Left lung (tissue), 10 donors: Measurements from ENCODE around the gene COL4A2. TPM values are rescaled to one million over a fixed set of nuclear protein-coding genes. Genes with fewer than 3 reads are reported as not detected.
A peak's percentile ranks its signal among the peaks of the same experiment; 100 is the strongest.

Source experiments
- ATAC-seq: fragments of 200-7000 bp; cut with Tn5 transposase; one replicate; pipeline ENCODE4 v1.9.1; 2020; ENCODE audit warnings: moderate library complexity
- DNase-seq, 4 donors: peaks; one replicate each; pipeline ENCODE4 v3.0.0-alpha.2; 2013 to 2020
- H3K27ac ChIP-seq, 2 donors: fragments of 200-600 bp; sonication (generic) in 1 of 2; one replicate each; pipeline versions ENCODE4 v1.5.0 to v1.8.0; 2020 to 2021
- H3K27me3 ChIP-seq, 2 donors: fragments of 200-600 bp; sonication (generic) in 1 of 2; one replicate each; pipeline versions ENCODE4 v1.5.0 to v1.8.0; 2020 to 2021
- H3K36me3 ChIP-seq, 2 donors: fragments of 200-600 bp; sonication (generic) in 1 of 2; one replicate each; pipeline versions ENCODE4 v1.5.0 to v1.8.0; 2020 to 2021
- H3K4me1 ChIP-seq, 2 donors: fragments of 200-600 bp; one replicate each; pipeline ENCODE4 v1.8.0; 2021
- H3K4me3 ChIP-seq, 2 donors: fragments of 200-600 bp; sonication (generic) in 1 of 2; one replicate each; pipeline versions ENCODE4 v1.5.0 to v1.8.0; 2020 to 2021; ENCODE audit warnings: mild to moderate bottlenecking in 1 of 2
- H3K9me3 ChIP-seq, 2 donors: fragments of 200-600 bp; sonication (generic) in 1 of 2; one replicate each; pipeline versions ENCODE4 v1.5.0 to v1.8.0; 2020 to 2021
- intact Hi-C, 2 donors: fragments of 100-400 bp; cut with DNase I; formaldehyde crosslinking; loops; one replicate each; pipeline versions ENCODE4 v1.11.2 to v1.14.2; 2022
- polyA plus RNA-seq, 6 donors: library from polyadenylated mRNA; unstranded; fragments of 120-200 nt; gene quantifications; one replicate each; pipeline ENCODE4 v1.2.1, GENCODE V29; 2013; ENCODE audit not compliant: insufficient read length in 6 of 6
- total RNA-seq, 2 donors: library from RNA; stranded (reverse); fragmentation: NEBNext Ultra II Directional; extraction: Animal tissue kit (Norgen Biotek cat#: 25700); gene quantifications; one replicate each; pipeline ENCODE4 v1.2.1, GENCODE V29; 2021
- TF ChIP-seq, protein P1 (sequence below), 2 donors: fragments of 200-600 bp; sonication (generic) in 1 of 2; IDR thresholded peaks; one replicate each; pipeline versions ENCODE4 v1.5.0 to v1.8.0; 2021; ENCODE audit warnings: antibody characterized with exemption in 2 of 2
- donor health status: DM: no; HTN: yes; CAD: no.
- donor health status: DM: no; HTN: no; CAD: no.

Gene COL4A2
- total and polyA plus RNA-seq, 8 donors, result 307 to 638 (median 395) TPM

DNA sequence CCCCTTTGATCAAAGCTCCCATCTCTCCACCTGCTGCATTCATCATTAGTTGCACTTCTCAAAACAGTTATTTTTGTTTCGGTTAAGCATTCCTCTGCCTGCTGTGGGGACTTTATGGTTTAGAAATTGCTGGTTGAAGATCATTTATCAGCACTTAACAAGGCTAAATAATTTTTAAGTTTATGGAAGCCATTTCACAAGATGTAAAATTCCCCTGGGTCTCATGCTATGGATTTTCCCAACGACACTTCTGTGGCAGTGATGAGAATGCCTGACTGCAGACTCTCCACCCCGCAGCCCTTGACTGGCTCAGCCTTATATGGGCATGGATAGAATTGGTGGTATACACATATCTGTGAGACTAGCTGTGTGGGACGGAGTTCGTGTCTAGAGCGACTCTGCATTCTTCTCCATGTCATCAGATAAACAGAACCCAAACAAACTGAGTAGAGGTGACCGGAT, 52.8 kb downstream of the COL4A2 start:
- Histone ChIP-seq H3K4me3 (no peak overlapping the region), H3K27ac (no peak overlapping the region), H3K27me3 (no peaks in the 10 kb centered on the region), H3K4me1 (peaks cover 0 to 12% of the 10 kb centered on the region in 2 donors), H3K9me3 (no peaks in the 10 kb centered on the region), H3K36me3 (peaks cover 0 to 8% of the 10 kb centered on the region in 2 donors)
- intact Hi-C loops, result no loop called here
- ATAC-seq, result no peak
- DNase-seq, result peak in 1 of 4 donors; percentile 52
- TF ChIP-seq, protein P1, sequence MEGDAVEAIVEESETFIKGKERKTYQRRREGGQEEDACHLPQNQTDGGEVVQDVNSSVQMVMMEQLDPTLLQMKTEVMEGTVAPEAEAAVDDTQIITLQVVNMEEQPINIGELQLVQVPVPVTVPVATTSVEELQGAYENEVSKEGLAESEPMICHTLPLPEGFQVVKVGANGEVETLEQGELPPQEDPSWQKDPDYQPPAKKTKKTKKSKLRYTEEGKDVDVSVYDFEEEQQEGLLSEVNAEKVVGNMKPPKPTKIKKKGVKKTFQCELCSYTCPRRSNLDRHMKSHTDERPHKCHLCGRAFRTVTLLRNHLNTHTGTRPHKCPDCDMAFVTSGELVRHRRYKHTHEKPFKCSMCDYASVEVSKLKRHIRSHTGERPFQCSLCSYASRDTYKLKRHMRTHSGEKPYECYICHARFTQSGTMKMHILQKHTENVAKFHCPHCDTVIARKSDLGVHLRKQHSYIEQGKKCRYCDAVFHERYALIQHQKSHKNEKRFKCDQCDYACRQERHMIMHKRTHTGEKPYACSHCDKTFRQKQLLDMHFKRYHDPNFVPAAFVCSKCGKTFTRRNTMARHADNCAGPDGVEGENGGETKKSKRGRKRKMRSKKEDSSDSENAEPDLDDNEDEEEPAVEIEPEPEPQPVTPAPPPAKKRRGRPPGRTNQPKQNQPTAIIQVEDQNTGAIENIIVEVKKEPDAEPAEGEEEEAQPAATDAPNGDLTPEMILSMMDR (IDR thresholded peaks at IDR 0.05), result no peak

DNA sequence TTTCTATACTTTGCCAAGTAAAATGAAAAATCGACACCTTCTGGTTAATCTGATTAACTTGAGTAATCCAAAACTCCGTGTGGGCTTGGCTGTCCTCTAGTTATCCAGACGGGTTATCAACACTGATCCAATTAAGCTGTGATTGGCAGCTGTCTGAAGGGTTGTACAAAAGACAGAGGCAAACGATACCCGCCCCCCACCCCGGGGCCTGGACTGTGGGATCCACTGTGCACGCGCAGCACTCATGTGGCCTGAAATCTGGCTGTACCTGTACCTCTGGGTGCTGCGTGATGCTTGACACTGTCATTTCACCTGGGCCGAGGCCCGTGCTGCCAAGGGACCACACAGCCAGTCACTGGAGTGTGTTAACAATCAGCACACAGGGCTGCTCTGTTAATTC, 53.5 kb downstream of the COL4A2 start:
- H3K36me3 ChIP-seq, result peaks cover 0 to 8% of the 10 kb centered on the region in 2 donors
- H3K9me3 ChIP-seq, result no peaks in the 10 kb centered on the region
- DNase-seq, result no peak
- TF ChIP-seq, protein P1 (IDR thresholded peaks at IDR 0.05), result no peak
- H3K4me3 ChIP-seq, result no peak overlapping the region
- intact Hi-C loops, result no loop called here
- peaks cover 0 to 12% of the 10 kb centered on the region in 2 donors for H3K4me1 ChIP-seq
- ATAC-seq, result no peak
- peak overlapping the region in 1 of 2 donors; percentile 15 for H3K27ac ChIP-seq
- H3K27me3 ChIP-seq, result no peaks in the 10 kb centered on the region

DNA sequence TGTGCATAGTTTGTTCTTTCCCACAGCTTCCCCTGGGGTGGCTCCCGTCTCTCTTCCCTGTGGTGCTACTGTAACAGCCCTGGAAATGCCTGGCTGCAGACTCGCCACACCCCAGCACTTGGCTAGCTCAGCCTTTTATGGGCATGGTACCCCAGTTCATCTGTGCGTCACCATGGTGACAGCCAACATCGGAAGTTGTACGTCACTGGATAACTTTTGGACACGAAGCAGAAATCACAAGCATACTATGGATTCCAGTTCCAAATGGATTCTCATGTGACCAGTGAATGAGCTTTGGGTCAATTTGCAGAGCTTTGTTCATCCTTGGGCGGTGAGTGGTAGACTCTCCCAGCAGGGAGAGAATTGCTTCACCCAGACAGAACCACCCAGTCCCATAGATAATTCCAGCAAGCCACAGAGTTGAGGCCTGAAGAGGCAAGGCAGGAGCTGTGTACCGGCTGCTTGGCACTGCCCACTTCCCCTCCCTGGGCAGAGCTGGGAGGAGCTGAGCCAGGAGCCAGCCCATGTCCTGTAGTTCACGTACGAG, 54.4 kb downstream of the COL4A2 start:
- TF ChIP-seq, protein P1 (IDR thresholded peaks at IDR 0.05), result no peak
- no peaks in the 10 kb centered on the region for H3K27me3 ChIP-seq

DNA sequence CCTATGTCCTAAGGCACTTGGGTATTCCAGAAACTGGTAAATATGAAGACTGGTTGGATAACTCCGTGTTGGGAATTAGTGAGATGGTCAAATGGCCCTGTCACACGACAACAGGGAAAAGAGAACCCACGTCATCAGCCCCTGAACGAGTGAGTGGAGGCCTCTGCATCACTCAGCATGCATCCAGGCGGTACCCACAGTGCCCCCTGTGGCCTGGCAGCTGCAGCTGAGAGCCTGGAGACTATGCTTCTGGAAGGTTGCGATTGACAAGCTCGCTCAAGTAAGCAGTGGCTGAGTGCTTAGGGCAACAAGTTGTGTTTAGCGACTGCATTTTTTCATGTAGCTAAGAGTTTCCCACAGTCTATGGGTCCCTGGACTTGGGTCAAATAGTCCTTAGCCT, 55.9 kb downstream of the COL4A2 start:
- H3K9me3 ChIP-seq, result no peaks in the 10 kb centered on the region
- H3K4me3 ChIP-seq, result no peak overlapping the region
- DNase-seq (no peak), ATAC-seq (peak; percentile 27)
- H3K27ac ChIP-seq, result no peak overlapping the region
- H3K4me1 ChIP-seq, result peaks cover 0 to 12% of the 10 kb centered on the region in 2 donors
- peaks cover 0 to 7% of the 10 kb centered on the region in 2 donors for H3K36me3 ChIP-seq
- no peaks in the 10 kb centered on the region for H3K27me3 ChIP-seq
- TF ChIP-seq, protein P1 (IDR thresholded peaks at IDR 0.05), result no peak
- intact Hi-C loops, result no loop called here

More for the DNA sequence above, 54.4 kb downstream of the COL4A2 start:
- Histone ChIP-seq H3K4me3 (no peak overlapping the region), H3K36me3 (peaks cover 0 to 8% of the 10 kb centered on the region in 2 donors), H3K4me1 (peaks cover 0 to 12% of the 10 kb centered on the region in 2 donors), H3K27ac (peak overlapping the region; percentile 15 to 25), H3K9me3 (no peaks in the 10 kb centered on the region)
- intact Hi-C loops, result no loop called here
- peak in 1 of 4 donors; percentile 37 for DNase-seq
- peak; percentile 67 for ATAC-seq

DNA sequence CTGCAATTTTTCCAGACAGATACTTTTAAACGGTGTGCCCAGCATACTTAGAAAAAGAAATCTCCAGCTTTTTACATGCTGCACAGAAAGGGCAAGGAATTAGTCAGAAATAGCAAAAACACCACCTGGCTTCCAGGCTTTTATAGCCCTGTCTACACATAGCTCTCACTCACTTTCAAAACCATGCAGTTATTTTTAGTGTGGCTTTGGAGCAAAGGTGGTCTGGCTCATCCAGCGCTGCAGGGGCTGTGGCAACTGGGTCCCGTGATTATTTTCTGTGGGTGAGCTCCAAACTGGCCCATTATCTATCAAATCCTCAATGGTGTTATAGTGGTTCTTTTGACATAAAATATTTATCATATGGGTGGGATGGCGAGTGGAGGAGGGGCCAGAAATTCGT, 57.0 kb downstream of the COL4A2 start:
- intact Hi-C loops, result no loop called here
- ATAC-seq (no peak), DNase-seq (no peak)
- TF ChIP-seq, protein P1 (IDR thresholded peaks at IDR 0.05), result no peak
- Histone ChIP-seq H3K9me3 (no peaks in the 10 kb centered on the region), H3K27ac (no peak overlapping the region), H3K4me3 (no peak overlapping the region), H3K27me3 (no peaks in the 10 kb centered on the region), H3K36me3 (no peaks in the 10 kb centered on the region), H3K4me1 (peaks cover 0 to 10% of the 10 kb centered on the region in 2 donors)
